ENCODE data around the gene FAM229B.

The FAM229B gene

GRCh38 chr6:112144145-112144926 is 56.9 kb downstream of the FAM229B start:
- no peaks in the 10 kb centered on the region for H3K79me2 ChIP-seq
- no peaks in the 10 kb centered on the region for H3K36me3 ChIP-seq (ENCODE audit: control insufficient read depth, insufficient read depth, low read length)
- TF ChIP-seq, protein P1, sequence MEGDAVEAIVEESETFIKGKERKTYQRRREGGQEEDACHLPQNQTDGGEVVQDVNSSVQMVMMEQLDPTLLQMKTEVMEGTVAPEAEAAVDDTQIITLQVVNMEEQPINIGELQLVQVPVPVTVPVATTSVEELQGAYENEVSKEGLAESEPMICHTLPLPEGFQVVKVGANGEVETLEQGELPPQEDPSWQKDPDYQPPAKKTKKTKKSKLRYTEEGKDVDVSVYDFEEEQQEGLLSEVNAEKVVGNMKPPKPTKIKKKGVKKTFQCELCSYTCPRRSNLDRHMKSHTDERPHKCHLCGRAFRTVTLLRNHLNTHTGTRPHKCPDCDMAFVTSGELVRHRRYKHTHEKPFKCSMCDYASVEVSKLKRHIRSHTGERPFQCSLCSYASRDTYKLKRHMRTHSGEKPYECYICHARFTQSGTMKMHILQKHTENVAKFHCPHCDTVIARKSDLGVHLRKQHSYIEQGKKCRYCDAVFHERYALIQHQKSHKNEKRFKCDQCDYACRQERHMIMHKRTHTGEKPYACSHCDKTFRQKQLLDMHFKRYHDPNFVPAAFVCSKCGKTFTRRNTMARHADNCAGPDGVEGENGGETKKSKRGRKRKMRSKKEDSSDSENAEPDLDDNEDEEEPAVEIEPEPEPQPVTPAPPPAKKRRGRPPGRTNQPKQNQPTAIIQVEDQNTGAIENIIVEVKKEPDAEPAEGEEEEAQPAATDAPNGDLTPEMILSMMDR (IDR thresholded peaks at IDR 0.05) = no peak
- no peak overlapping the region for H3K4me2 ChIP-seq (ENCODE audit: low read length)
- no peak overlapping the region for H2AFZ ChIP-seq
- H3K27ac ChIP-seq = no peak overlapping the region
- no peaks in the 10 kb centered on the region for H3K27me3 ChIP-seq (ENCODE audit: control insufficient read depth, insufficient read depth, low read length)
- H3K4me3 ChIP-seq (ENCODE audit: low read depth, low read length) = no peak overlapping the region
- no peaks in the 10 kb centered on the region for H3K9me3 ChIP-seq (ENCODE audit: control insufficient read depth, low read length)
- H3K4me1 ChIP-seq = no peaks in the 10 kb centered on the region
- no peak overlapping the region for H3K9ac ChIP-seq

DNA sequence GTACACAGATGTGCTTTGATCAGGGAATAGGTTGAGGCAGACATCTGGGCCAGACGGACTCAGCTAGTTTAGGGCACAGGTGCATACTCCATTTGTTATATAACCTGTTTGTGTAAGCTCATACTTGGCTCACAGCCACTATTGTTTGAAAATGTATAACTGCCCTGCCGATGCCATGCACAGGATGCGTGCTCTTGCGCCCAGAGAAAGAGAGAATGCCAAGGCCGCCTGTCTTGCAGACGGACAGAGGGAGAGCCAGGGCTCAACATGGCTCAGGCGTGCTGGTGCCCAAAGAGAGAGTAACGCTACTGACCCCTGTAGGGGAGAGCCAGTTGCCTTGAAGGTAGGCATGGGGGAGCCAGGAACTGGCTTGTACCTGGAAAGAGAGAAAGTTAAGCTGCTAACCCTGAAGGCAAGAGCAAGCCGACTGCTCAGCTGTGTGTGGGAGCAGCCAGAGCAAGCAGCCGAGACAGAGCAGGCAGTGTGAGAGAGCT is 57.7 kb downstream of the FAM229B start:
- Histone ChIP-seq H2AFZ (no peak overlapping the region), H3K27me3 (ENCODE audit: control insufficient read depth, insufficient read depth, low read length) (no peaks in the 10 kb centered on the region), H3K4me3 (ENCODE audit: low read depth, low read length) (no peak overlapping the region), H3K9ac (no peak overlapping the region), H3K27ac (no peak overlapping the region), H3K9me3 (ENCODE audit: control insufficient read depth, low read length) (no peaks in the 10 kb centered on the region), H3K36me3 (ENCODE audit: control insufficient read depth, insufficient read depth, low read length) (no peaks in the 10 kb centered on the region), H3K79me2 (no peaks in the 10 kb centered on the region), H3K4me2 (ENCODE audit: low read length) (no peak overlapping the region), H3K4me1 (no peaks in the 10 kb centered on the region)
- TF ChIP-seq, protein P1 (IDR thresholded peaks at IDR 0.05) = no peak

- H3K9me3 ChIP-seq (ENCODE audit: control insufficient read depth, low read length) = no peaks in the 10 kb centered on the region
- no peak overlapping the region for H3K4me2 ChIP-seq (ENCODE audit: low read length)
- H3K9ac ChIP-seq = no peak overlapping the region
- no peaks in the 10 kb centered on the region for H3K79me2 ChIP-seq
- TF ChIP-seq, protein P1 (IDR thresholded peaks at IDR 0.05) = no peak
- no peak overlapping the region for H2AFZ ChIP-seq
- H3K4me3 ChIP-seq (ENCODE audit: low read depth, low read length) = no peak overlapping the region
- no peaks in the 10 kb centered on the region for H3K36me3 ChIP-seq (ENCODE audit: control insufficient read depth, insufficient read depth, low read length)
- H3K4me1 ChIP-seq = no peaks in the 10 kb centered on the region
- no peak overlapping the region for H3K27ac ChIP-seq
- H3K27me3 ChIP-seq (ENCODE audit: control insufficient read depth, insufficient read depth, low read length) = no peaks in the 10 kb centered on the region
These were observed 60.7 kb downstream of the FAM229B start for GRCh38 chr6:112148103-112148502.

- Histone ChIP-seq H2AFZ (no peak overlapping the region), H3K4me1 (no peaks in the 10 kb centered on the region), H3K79me2 (no peaks in the 10 kb centered on the region), H3K27me3 (ENCODE audit: control insufficient read depth, insufficient read depth, low read length) (no peaks in the 10 kb centered on the region), H3K27ac (no peak overlapping the region), H3K9me3 (ENCODE audit: control insufficient read depth, low read length) (no peaks in the 10 kb centered on the region), H3K36me3 (ENCODE audit: control insufficient read depth, insufficient read depth, low read length) (no peaks in the 10 kb centered on the region), H3K4me2 (ENCODE audit: low read length) (no peak overlapping the region), H3K9ac (no peak overlapping the region), H3K4me3 (ENCODE audit: low read depth, low read length) (no peak overlapping the region)
- TF ChIP-seq, protein P1 (IDR thresholded peaks at IDR 0.05) = no peak
These were observed 61.8 kb downstream of the FAM229B start for GRCh38 chr6:112149236-112149635.

Measured in parathyroid adenoma (tissue), 2 donors.